Fibroblast of mammary gland (primary cell): Measurements from ENCODE around the gene ALDH8A1.

Experiments
- DNase-seq: peaks from one replicate; pipeline ENCODE4 v3.0.0-alpha.2; 2010; ENCODE audit warnings: low read depth
- H3K4me3 ChIP-seq: 2 replicates; pipeline ENCODE4 v1.5.1; 2011; ENCODE audit warnings: low read depth, mild to moderate bottlenecking, low read length, moderate library complexity; ENCODE audit not compliant: control insufficient read depth
- TF ChIP-seq, protein P1 (sequence below): conservative IDR thresholded peaks from 2 replicates; pipeline ENCODE4 v1.5.1; 2011; ENCODE audit warnings: low read depth, low read length, inconsistent platforms; ENCODE audit not compliant: control insufficient read depth, insufficient read depth

The ALDH8A1 gene

DNA sequence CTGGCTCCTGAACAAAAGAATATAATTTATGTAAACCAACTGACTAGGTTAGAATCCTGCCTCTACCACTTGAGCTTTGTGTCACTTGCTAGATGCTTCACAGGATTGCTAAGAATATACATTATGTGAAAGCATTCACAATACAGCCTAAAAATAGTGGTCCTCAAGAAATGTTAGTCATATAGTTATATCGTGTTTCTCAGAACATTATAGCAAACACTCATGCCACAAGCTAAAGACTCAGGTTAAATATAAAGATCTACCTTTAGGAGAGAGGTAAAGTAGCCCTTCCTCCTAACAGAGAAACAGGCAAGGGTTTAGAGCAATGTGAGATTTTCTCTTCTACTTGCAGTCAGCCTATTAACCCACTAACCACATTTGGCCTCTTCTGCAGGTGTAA is 17.8 kb upstream of the ALDH8A1 start:
- no peak overlapping the region for H3K4me3 ChIP-seq
- DNase-seq: no peak
- TF ChIP-seq, protein P1, sequence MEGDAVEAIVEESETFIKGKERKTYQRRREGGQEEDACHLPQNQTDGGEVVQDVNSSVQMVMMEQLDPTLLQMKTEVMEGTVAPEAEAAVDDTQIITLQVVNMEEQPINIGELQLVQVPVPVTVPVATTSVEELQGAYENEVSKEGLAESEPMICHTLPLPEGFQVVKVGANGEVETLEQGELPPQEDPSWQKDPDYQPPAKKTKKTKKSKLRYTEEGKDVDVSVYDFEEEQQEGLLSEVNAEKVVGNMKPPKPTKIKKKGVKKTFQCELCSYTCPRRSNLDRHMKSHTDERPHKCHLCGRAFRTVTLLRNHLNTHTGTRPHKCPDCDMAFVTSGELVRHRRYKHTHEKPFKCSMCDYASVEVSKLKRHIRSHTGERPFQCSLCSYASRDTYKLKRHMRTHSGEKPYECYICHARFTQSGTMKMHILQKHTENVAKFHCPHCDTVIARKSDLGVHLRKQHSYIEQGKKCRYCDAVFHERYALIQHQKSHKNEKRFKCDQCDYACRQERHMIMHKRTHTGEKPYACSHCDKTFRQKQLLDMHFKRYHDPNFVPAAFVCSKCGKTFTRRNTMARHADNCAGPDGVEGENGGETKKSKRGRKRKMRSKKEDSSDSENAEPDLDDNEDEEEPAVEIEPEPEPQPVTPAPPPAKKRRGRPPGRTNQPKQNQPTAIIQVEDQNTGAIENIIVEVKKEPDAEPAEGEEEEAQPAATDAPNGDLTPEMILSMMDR: no peak

DNA sequence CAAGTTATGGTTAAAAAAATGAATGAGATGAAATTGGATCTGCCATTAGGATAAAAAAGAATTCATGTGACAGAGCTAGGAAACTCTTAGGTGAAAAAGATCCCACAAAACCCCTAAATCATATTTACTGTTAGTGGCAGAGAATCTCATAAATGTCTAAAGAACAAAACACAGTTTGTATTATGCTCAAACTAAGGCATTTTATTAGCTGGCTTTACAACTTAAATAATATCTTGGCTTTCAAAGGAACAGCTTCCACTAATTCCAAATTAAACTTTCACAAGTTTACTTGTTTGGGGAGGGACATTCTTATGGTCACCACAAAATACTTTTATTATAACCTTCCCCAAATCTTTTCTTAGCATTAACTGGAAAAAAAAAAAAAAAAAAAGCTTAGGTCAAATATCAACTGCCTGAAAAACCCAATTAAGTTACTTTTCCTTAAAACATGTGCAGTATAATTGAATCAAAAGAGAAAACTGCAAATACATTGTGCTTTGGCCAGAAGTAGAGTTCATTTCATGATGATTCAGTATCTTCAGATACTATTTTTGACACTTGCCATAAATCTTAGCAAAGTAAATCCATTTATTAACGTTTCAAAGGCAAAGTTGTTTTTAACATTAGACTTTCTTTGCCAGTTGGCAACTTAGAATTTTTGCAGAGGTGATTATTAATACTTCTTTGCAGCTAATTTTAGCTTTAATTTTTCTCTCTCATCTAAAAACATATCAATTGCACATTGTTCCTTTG is 14.7 kb upstream of the ALDH8A1 start:
- no peak overlapping the region for H3K4me3 ChIP-seq
- TF ChIP-seq, protein P1: no peak
- no peak for DNase-seq

DNA sequence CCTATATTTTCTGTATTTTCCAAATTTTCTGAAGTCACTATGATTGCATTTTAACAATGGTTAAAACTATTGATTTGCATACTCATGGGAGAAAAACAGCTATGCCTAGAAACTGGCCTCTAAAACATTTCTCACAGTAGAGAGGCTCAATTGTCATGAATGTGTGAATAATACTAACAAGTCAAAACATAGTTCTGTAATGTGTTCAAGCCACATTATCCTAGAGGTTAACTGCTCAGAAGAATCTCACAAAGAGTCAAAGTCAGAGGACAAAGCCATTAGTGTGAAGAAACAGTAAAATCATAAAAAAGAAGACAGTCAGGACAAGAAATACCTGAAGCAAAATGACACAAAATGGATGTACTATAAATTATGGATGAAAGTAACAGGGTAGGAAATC is 12.5 kb upstream of the ALDH8A1 start:
- H3K4me3 ChIP-seq: no peak overlapping the region
- TF ChIP-seq, protein P1: no peak
- no peak for DNase-seq

DNA sequence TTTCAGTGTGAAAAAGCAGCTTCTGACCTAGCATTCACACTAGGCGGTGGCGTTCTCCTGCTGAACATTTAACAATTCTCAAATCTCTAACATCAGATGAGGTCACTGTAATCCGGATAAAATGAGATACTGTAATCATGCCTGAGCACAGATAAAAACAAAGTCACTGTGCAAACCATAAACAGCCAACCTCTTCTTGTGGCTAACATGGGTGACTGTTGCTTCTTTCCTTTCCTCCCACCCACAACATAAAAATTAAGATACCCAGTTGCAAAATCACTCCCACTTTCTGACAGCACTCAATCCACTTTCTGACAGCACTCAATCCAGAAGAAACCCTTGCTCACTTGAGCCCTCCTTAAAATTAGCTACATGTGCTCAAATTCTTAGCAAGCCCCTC is 11.5 kb upstream of the ALDH8A1 start:
- H3K4me3 ChIP-seq: no peak overlapping the region
- no peak for DNase-seq
- TF ChIP-seq, protein P1: no peak

DNA sequence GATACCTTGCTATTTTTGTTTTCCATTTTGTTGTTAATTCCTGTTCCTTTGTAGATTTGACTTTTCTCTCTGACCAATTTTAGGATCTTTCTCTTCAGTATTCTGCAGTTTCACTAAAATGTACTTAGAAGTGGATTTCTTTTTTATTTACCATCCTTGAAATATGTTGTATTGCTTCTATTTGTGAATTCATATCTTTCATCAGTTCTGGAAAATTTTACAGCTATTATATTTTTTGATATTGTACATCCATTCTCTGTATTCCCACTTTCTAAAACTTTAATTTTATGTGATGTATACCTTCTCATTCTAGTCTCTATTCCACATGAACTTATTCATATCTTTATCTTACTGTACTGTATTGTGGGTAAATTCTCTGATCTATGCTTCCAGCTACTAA is 9.7 kb upstream of the ALDH8A1 start:
- no peak for DNase-seq
- TF ChIP-seq, protein P1: no peak
- H3K4me3 ChIP-seq: no peak overlapping the region

DNA sequence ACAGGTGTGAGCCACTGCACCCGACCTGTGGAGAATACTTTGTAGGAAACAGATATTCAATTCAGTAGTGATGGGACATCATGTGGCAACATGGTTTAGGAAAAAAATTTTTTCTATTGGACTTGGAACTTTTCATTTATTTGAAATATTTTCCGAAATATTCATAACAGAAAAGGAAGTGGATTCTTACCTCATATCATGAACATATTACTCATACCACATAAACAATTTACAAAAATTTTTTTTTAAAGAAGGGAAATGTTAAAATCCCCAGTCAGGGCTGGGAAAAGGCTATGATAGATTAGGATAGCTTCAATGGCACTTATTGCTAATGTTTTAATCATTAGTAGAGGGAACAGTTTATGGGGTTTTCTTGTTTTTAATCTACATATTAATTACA is 6.8 kb upstream of the ALDH8A1 start:
- TF ChIP-seq, protein P1: no peak
- DNase-seq: no peak

More for the DNA sequence above, 6.8 kb upstream of the ALDH8A1 start:
- no peak overlapping the region for H3K4me3 ChIP-seq
